Measurements from ENCODE around the gene CYP8B1. TPM values are rescaled to one million over a fixed set of nuclear protein-coding genes. Genes with fewer than 3 reads are reported as not detected.

CYP8B1 gene
- total and polyA plus RNA-seq, 9 of the 15 experiments (the other 6 are each of a cell fraction or from before 2014, with no cell fraction given): 0.04 TPM; not detected in 8

GRCh38 chr3:42872718-42873117 lies 3.0 kb downstream of the CYP8B1 start:
- peaks cover 2% of the 10 kb centered on the region for H3K9me1 ChIP-seq (ENCODE audit: control insufficient read depth, insufficient read depth, low read length)
- H3K27me3 ChIP-seq (ENCODE audit: control insufficient read depth in 2 of 2, insufficient read depth in 2 of 2, low read length in 2 of 2): peaks cover 30 to 86% of the 10 kb centered on the region in 2 experiments
- DNase-seq (ENCODE audit: extremely low read depth in 1 of 4, low spot score in 3 of 4): peak in 1 of 4 experiments; percentile 9
- peaks cover 4% of the 10 kb centered on the region; the same call in 1 of the 2 replicates for H4K20me1 ChIP-seq (replicated peaks; ENCODE audit: control insufficient read depth, insufficient read depth, low read length)
- H3K4me1 ChIP-seq (replicated peaks in 1 of 2; ENCODE audit: control insufficient read depth in 2 of 2, insufficient read depth in 2 of 2, low read length in 2 of 2): no peaks in the 10 kb centered on the region; a peak in 1 of 5 replicates
- ChIA-PET CTCF (ENCODE audit: low intra/inter-chr PET ratio) (interaction anchor here (0.9 kb wide), 1 partner anchor 92 kb away, joined by 3 read pairs; no protein-coding TSS in a partner anchor), POLR2A (no interaction called here)
- H3K79me2 ChIP-seq (ENCODE audit: control insufficient read depth, insufficient read depth, low read length): no peaks in the 10 kb centered on the region
- ATAC-seq: no peak
- H2AFZ ChIP-seq (ENCODE audit: low read depth, low read length): no peak overlapping the region
- H3K36me3 ChIP-seq (ENCODE audit: control insufficient read depth, insufficient read depth, low read length): no peaks in the 10 kb centered on the region
- WGBS (ENCODE audit: insufficient coverage, low coverage, missing lambda C conversion rate): 13% methylated on average over 1 of the region's 1 CpG
- no peak overlapping the region for H3K27ac ChIP-seq (ENCODE audit: extremely low read depth, low read depth, low read length)
- no peak overlapping the region for H3K9ac ChIP-seq (ENCODE audit: insufficient read depth in 1 of 2, low read depth in 2 of 2, low read length in 2 of 2)
- in situ Hi-C loops (cut with MboI) (no loop called here), intact Hi-C loops (cut with micrococcal nuclease) (no loop called here)
- no peak overlapping the region for H3K4me3 ChIP-seq
- FAIRE-seq: no peak
- no TSS peak for BruUV-seq (replicated peaks)
- H3K9me3 ChIP-seq (replicated peaks; ENCODE audit: control insufficient read depth, insufficient read depth, low read depth, low read length): no peaks in the 10 kb centered on the region
- TF ChIP-seq CREB1 (IDR thresholded peaks at IDR 0.05): no peak
- TF ChIP-seq CREB1 (CRISPR knock-in tag; IDR thresholded peaks at IDR 0.05): no peak
- TF ChIP-seq, protein P1, sequence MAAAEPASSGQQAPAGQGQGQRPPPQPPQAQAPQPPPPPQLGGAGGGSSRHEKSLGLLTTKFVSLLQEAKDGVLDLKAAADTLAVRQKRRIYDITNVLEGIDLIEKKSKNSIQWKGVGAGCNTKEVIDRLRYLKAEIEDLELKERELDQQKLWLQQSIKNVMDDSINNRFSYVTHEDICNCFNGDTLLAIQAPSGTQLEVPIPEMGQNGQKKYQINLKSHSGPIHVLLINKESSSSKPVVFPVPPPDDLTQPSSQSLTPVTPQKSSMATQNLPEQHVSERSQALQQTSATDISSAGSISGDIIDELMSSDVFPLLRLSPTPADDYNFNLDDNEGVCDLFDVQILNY (CRISPR knock-in tag; IDR thresholded peaks at IDR 0.05): no peak
- no peak for TF ChIP-seq HIVEP1 (CRISPR knock-in tag; IDR thresholded peaks at IDR 0.05)
- no peak for TF ChIP-seq BRCA1 (IDR thresholded peaks at IDR 0.05)
- no peak for TF ChIP-seq BRCA1 (CRISPR knock-in tag; IDR thresholded peaks at IDR 0.05)
- TF ChIP-seq ZNF644 (tag; IDR thresholded peaks at IDR 0.05; ENCODE audit: low read depth): no peak
- TF ChIP-seq ADNP (tag; IDR thresholded peaks at IDR 0.05): no peak
- TF ChIP-seq TCF7L2 (IDR thresholded peaks at IDR 0.05; ENCODE audit: low read depth, low read length): no peak
- TF ChIP-seq ZNF436 (CRISPR knock-in tag; IDR thresholded peaks at IDR 0.05): no peak
- no peak for TF ChIP-seq ZC3H11A (IDR thresholded peaks at IDR 0.05; ENCODE audit: low read depth, low read length)
- no peak for TF ChIP-seq ZFPM2 (CRISPR knock-in tag; IDR thresholded peaks at IDR 0.05)
- no peak for TF ChIP-seq GTF2F1 (IDR thresholded peaks at IDR 0.05; ENCODE audit: low read depth, low read length)
- no peak overlapping the region for H3K4me2 ChIP-seq (ENCODE audit: insufficient read depth, low read length)

All from K562 (cell line).